ENCODE data around the gene PRKG1. TPM values are rescaled to one million over a fixed set of nuclear protein-coding genes. Genes with fewer than 3 reads are reported as not detected.

Gene PRKG1
- total and polyA plus RNA-seq, 2 of the 4 experiments (the other 2 are of a cell fraction) = 3.5 to 18.3 TPM

DNA sequence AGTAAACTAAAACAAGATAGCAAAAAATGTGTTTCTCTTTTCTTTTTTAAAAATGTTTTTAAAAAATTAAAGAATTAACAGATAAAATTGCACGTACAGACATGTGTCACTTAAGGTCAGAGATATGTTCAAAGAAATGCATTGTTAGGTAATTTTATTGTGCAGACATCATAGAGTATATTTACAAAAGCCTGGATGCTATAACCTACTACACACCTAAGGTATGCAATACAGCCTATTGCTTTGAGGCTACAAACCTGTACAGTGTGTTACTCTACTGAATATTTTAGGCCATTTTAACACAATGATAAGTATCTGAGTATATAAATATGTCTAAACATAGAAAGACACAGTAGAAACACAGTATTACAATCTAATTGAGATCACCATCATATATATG lies 253.1 kb downstream of the PRKG1 start:
- no peak overlapping the region for H2BK5ac ChIP-seq (ENCODE audit: low read depth, low read length, poor library complexity, severe bottlenecking)
- ATAC-seq (ENCODE audit: low read depth) (no peak), DNase-seq (no peak)
- no peak overlapping the region for H2AK9ac ChIP-seq (replicated peaks; ENCODE audit: low read depth, low read length, poor library complexity)
- no peak overlapping the region for H3K56ac ChIP-seq (ENCODE audit: extremely low read depth, insufficient read depth, low read length)
- BruUV-seq (replicated peaks) = no TSS peak
- no peak overlapping the region for H4K91ac ChIP-seq (ENCODE audit: insufficient read depth, low read depth, low read length)
- no peak overlapping the region for H3K23ac ChIP-seq (ENCODE audit: low read depth, low read length)
- H3K27ac ChIP-seq (ENCODE audit: insufficient read depth, low read length) = no peak overlapping the region
- H3K27me3 ChIP-seq (ENCODE audit: control insufficient read depth, insufficient read depth, low read length) = no peaks in the 10 kb centered on the region
- H2AK5ac ChIP-seq (ENCODE audit: low read depth, low read length) = no peak overlapping the region
- H3K9me3 ChIP-seq (ENCODE audit: control insufficient read depth, insufficient read depth, low read length) = no peaks in the 10 kb centered on the region
- H3K4me3 ChIP-seq (ENCODE audit: insufficient read depth, low read depth, low read length) = no peak overlapping the region
- H4K5ac ChIP-seq (ENCODE audit: low read depth, low read length) = no peak overlapping the region
- peaks cover 7% of the 10 kb centered on the region for H4K20me1 ChIP-seq (ENCODE audit: insufficient read depth, low read length)
- H2BK20ac ChIP-seq (ENCODE audit: low read depth, low read length) = no peak overlapping the region
- no CpG with 5 or more reads among the region's 1 CpG for WGBS, 2 experiments (ENCODE audit: extremely low coverage in 2 of 2, insufficient read length in 1 of 2)
- no peak overlapping the region for H3K14ac ChIP-seq (replicated peaks; ENCODE audit: low read depth, low read length)
- ChIA-PET POLR2A (ENCODE audit: unreplicated experiment) (no interaction called here), CTCF (no interaction called here)
- peaks cover 7% of the 10 kb centered on the region for H3K9me1 ChIP-seq (ENCODE audit: insufficient read depth, low read length)
- intact Hi-C loops (cut with micrococcal nuclease) (no loop called here), in situ Hi-C loops (cut with MboI; ENCODE audit: low sequenced_read_pairs) (no loop called here), dilution Hi-C loops (cut with HindIII; ENCODE audit: low sequenced_read_pairs, unreplicated experiment) (no loop called here)
- H3K79me1 ChIP-seq (ENCODE audit: low read depth in 1 of 2, low read length in 2 of 2) = peaks cover 10 to 17% of the 10 kb centered on the region in 2 experiments
- no peaks in the 10 kb centered on the region for H3K4me1 ChIP-seq (ENCODE audit: control insufficient read depth, insufficient read depth, low read length)
- no peak overlapping the region for H2BK120ac ChIP-seq (ENCODE audit: low read depth, low read length)
- no peak overlapping the region for H3K4me2 ChIP-seq (ENCODE audit: low read depth, low read length)
- no peak overlapping the region for H2BK15ac ChIP-seq (ENCODE audit: low read depth, low read length)
- TF ChIP-seq MXI1 (IDR thresholded peaks at IDR 0.05; ENCODE audit: borderline replicate concordance, low read depth, low read length) (no peak), CEBPB (IDR thresholded peaks at IDR 0.05; ENCODE audit: low read depth, low read length) (no peak), RFX5 (IDR thresholded peaks at IDR 0.05; ENCODE audit: low read depth, low read length) (no peak), BHLHE40 (IDR thresholded peaks at IDR 0.05; ENCODE audit: low read depth, low read length) (no peak), RAD21 (IDR thresholded peaks at IDR 0.05; ENCODE audit: low read length) (no peak), CHD1 (IDR thresholded peaks at IDR 0.05; ENCODE audit: low read depth, low read length) (no peak), FOS (IDR thresholded peaks at IDR 0.05; ENCODE audit: low read depth, low read length) (no peak), MAZ (IDR thresholded peaks at IDR 0.05; ENCODE audit: borderline replicate concordance, low read depth, low read length) (no peak), SMC3 (IDR thresholded peaks at IDR 0.05; ENCODE audit: low read depth, low read length) (no peak), POLR2A (IDR thresholded peaks at IDR 0.05; ENCODE audit: low read depth, low read length) (no peak)
- TF ChIP-seq, protein P1, sequence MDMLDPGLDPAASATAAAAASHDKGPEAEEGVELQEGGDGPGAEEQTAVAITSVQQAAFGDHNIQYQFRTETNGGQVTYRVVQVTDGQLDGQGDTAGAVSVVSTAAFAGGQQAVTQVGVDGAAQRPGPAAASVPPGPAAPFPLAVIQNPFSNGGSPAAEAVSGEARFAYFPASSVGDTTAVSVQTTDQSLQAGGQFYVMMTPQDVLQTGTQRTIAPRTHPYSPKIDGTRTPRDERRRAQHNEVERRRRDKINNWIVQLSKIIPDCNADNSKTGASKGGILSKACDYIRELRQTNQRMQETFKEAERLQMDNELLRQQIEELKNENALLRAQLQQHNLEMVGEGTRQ (IDR thresholded peaks at IDR 0.05; ENCODE audit: low read depth, low read length) = no peak
- H3K4ac ChIP-seq (ENCODE audit: low read depth, low read length) = no peak overlapping the region
- H2AFZ ChIP-seq (replicated peaks; ENCODE audit: low read length, poor library complexity) = no peak overlapping the region
- H4K8ac ChIP-seq (ENCODE audit: low read depth in 2 of 2, low read length in 2 of 2) = no peak overlapping the region
- no peak overlapping the region for H3K9ac ChIP-seq (ENCODE audit: low read depth, low read length)
- H3K36me3 ChIP-seq (ENCODE audit: control insufficient read depth, insufficient read depth, low read length) = no peaks in the 10 kb centered on the region; the same call in 1 of the 2 replicates
- no peak overlapping the region for H3K18ac ChIP-seq (ENCODE audit: low read depth, low read length)
